ENCODE data around the gene TMEM167B. TPM values are rescaled to one million over a fixed set of nuclear protein-coding genes. Genes with fewer than 3 reads are reported as not detected.

TMEM167B gene
- total RNA-seq, 2 donors from 2014 or later, result 14.6 to 23.0 TPM

DNA sequence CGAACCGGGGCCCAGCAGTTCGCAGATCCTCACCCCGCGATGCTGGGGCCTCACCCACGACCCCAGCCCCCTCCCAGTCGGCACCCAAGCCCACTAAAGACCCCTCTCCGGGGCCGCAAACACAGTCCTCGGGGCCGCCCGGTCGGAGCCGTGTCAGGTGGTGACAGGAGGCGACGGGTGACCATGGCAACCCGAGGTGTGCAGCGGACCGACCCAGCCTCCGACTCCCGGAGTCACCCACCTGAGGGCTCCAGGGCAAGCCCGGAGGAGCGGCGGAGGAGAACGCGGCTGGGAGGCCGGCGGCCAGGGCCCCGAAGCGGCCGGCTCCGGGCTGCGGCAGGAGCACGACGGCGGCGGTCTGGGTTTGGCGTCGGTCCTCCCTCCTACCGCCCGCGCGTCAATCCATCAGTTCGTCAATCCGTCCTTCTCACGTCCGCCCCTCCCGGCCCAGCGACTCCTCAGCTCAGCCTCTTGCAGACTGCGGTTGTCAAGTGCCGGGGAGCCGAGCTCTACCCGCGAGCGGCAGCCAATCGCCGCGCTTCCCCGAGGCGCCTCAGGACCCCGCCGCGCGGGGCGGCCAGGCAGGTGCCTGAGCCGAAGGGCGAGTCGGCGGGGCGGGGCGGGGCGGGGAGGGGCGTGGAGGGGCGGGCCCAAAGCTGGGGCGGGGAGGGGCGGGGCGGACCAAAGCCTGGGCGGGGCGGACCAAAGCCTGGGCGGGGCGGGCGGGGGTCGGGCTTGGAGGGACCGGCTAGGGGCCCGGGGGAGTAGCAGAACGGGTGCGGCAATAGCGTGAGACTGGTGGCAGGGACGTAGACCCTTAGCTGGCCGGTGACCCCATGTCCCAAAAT lies 48.7 kb upstream of the TMEM167B start, which contains the start of gene WDR47:
Gene WDR47 (minus strand): TSS at position 482 of the 848 bp plus-strand sequence. CDS start 18,590 bp downstream, outside the sequence.
- Histone ChIP-seq H3K36me3 (ENCODE audit: control insufficient read depth, insufficient read depth, low read length) (no peaks in the 10 kb centered on the region), H3K27me3 (ENCODE audit: control insufficient read depth, insufficient read depth, low read length, poor library complexity, severe bottlenecking) (no peaks in the 10 kb centered on the region), H3K4me3 (ENCODE audit: low read length) (peak within 1 kb of the TSS; percentile 94), H3K4me1 (ENCODE audit: control insufficient read depth, insufficient read depth, low read length) (no peaks in the 10 kb centered on the region), H3K27ac (ENCODE audit: low read depth, low read length) (peak within 1 kb of the TSS; percentile 78), H3K9me3 (ENCODE audit: control insufficient read depth, low read length) (no peaks in the 10 kb centered on the region), H3K9ac (ENCODE audit: extremely low read depth, low read length, poor library complexity, severe bottlenecking) (peak within 1 kb of the TSS; percentile 57)
- H3K4me3 Mint-ChIP-seq, result peak within 1 kb of the TSS; percentile 79
- WGBS, 2 experiments (ENCODE audit: insufficient coverage in 1 of 2, insufficient read length in 1 of 2), result 0% methylated on average over 47 to 84 of the region's 90 CpGs
- H3K4me1 Mint-ChIP-seq, result peaks cover 1% of the 10 kb centered on the region
- H3K36me3 Mint-ChIP-seq (ENCODE audit: low read depth), result no peaks in the 10 kb centered on the region
- TF ChIP-seq CTCF (conservative IDR thresholded peaks at IDR 0.05), result no peak
- peak within 1 kb of the TSS; percentile 58 for H3K27ac Mint-ChIP-seq
- no peaks in the 10 kb centered on the region for H3K27me3 Mint-ChIP-seq (ENCODE audit: insufficient read depth)
- H3K9me3 Mint-ChIP-seq, result no peaks in the 10 kb centered on the region
- DNase-seq, result peak; percentile 98

DNA sequence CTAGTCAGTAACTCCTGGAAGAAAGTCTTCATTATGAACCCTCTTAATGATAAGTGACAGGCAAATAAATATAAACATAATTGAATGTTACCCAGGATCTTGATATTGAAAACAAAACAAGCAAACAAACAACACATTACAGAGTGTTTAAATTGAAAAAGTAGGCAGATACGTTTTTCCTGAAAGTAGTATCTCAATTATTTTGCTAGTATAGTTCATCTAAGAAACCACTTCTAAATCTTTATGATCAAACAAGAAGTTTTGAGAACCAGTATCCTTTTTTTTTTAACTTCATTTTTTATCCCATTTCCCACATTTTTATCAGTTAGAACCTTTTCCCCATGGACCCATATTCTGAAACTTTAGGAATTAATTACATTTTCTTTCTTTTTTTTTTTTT lies 45.0 kb upstream of the TMEM167B start:
- no peaks in the 10 kb centered on the region for H3K9me3 ChIP-seq (ENCODE audit: control insufficient read depth, low read length)
- no peak overlapping the region for H3K4me3 Mint-ChIP-seq
- no peak for DNase-seq

GRCh38 chr1:109046671-109047070 lies 43.9 kb upstream of the TMEM167B start:
- no peak overlapping the region for H3K4me3 ChIP-seq (ENCODE audit: low read length)
- TF ChIP-seq CTCF (conservative IDR thresholded peaks at IDR 0.05), result no peak
- Mint-ChIP-seq H3K27me3 (ENCODE audit: insufficient read depth) (peaks cover 2% of the 10 kb centered on the region), H3K9me3 (no peaks in the 10 kb centered on the region), H3K4me3 (no peak overlapping the region), H3K27ac (no peak overlapping the region), H3K4me1 (no peaks in the 10 kb centered on the region), H3K36me3 (ENCODE audit: low read depth) (no peaks in the 10 kb centered on the region)
- no peak overlapping the region for H3K9ac ChIP-seq (ENCODE audit: extremely low read depth, low read length, poor library complexity, severe bottlenecking)
- 88 to 91% methylated on average over 4 of the region's 4 CpGs for WGBS, 2 experiments (ENCODE audit: insufficient coverage in 1 of 2, insufficient read length in 1 of 2)
- no peaks in the 10 kb centered on the region for H3K27me3 ChIP-seq (ENCODE audit: control insufficient read depth, insufficient read depth, low read length, poor library complexity, severe bottlenecking)
- no peak for DNase-seq
- no peaks in the 10 kb centered on the region for H3K4me1 ChIP-seq (ENCODE audit: control insufficient read depth, insufficient read depth, low read length)
- no peaks in the 10 kb centered on the region for H3K9me3 ChIP-seq (ENCODE audit: control insufficient read depth, low read length)
- no peaks in the 10 kb centered on the region for H3K36me3 ChIP-seq (ENCODE audit: control insufficient read depth, insufficient read depth, low read length)
- no peak overlapping the region for H3K27ac ChIP-seq (ENCODE audit: low read depth, low read length)

More for the DNA sequence above, 45.0 kb upstream of the TMEM167B start:
- 100% methylated on average over 1 of the region's 1 CpG for WGBS, 2 experiments (ENCODE audit: insufficient coverage in 1 of 2, insufficient read length in 1 of 2)
- Mint-ChIP-seq H3K4me1 (peaks cover under 1% of the 10 kb centered on the region), H3K27me3 (ENCODE audit: insufficient read depth) (peaks cover under 1% of the 10 kb centered on the region), H3K9me3 (no peaks in the 10 kb centered on the region), H3K36me3 (ENCODE audit: low read depth) (no peaks in the 10 kb centered on the region), H3K27ac (no peak overlapping the region)
- no peak for TF ChIP-seq CTCF (conservative IDR thresholded peaks at IDR 0.05)
- Histone ChIP-seq H3K9ac (ENCODE audit: extremely low read depth, low read length, poor library complexity, severe bottlenecking) (no peak overlapping the region), H3K4me1 (ENCODE audit: control insufficient read depth, insufficient read depth, low read length) (no peaks in the 10 kb centered on the region), H3K4me3 (ENCODE audit: low read length) (no peak overlapping the region), H3K27ac (ENCODE audit: low read depth, low read length) (no peak overlapping the region), H3K27me3 (ENCODE audit: control insufficient read depth, insufficient read depth, low read length, poor library complexity, severe bottlenecking) (no peaks in the 10 kb centered on the region), H3K36me3 (ENCODE audit: control insufficient read depth, insufficient read depth, low read length) (no peaks in the 10 kb centered on the region)

All from endodermal cell (in vitro differentiated cells).